ENCODE data around the gene APCS. TPM values are rescaled to one million over a fixed set of nuclear protein-coding genes. Genes with fewer than 3 reads are reported as not detected.

The APCS gene
- total RNA-seq, 1 experiment from 2014 or later, result not detected

DNA sequence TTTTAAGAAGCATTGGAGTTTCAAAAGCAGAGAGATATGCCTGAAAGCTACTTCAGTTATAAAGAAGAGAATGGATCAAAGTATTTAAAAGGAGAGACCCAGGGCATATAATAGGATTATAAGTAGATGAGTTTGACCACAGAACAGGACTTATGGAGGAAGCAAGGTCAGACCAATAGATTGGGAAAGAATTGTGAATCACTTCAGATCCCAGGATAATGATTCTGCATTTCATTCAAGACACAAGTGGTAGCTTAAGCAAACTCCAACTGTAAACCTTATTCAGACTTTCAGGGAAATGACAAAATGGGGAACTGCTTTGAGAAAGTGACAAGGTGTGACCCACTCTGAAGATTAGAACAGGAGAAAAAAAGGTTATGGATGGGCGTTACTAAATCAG is 32.9 kb upstream of the APCS start:
- no peak overlapping the region for H2AFZ ChIP-seq
- H3K4me2 ChIP-seq, result no peak overlapping the region
- no peaks in the 10 kb centered on the region for H4K20me1 ChIP-seq (ENCODE audit: insufficient read depth)
- H3K79me2 ChIP-seq (ENCODE audit: low read depth), result no peaks in the 10 kb centered on the region
- H3F3A ChIP-seq (ENCODE audit: insufficient read depth, low read depth), result no peaks in the 10 kb centered on the region
- ChIA-PET CTCF (no interaction called here), POLR2A (ENCODE audit: unreplicated experiment) (no interaction called here)
- TF ChIP-seq, protein P1, sequence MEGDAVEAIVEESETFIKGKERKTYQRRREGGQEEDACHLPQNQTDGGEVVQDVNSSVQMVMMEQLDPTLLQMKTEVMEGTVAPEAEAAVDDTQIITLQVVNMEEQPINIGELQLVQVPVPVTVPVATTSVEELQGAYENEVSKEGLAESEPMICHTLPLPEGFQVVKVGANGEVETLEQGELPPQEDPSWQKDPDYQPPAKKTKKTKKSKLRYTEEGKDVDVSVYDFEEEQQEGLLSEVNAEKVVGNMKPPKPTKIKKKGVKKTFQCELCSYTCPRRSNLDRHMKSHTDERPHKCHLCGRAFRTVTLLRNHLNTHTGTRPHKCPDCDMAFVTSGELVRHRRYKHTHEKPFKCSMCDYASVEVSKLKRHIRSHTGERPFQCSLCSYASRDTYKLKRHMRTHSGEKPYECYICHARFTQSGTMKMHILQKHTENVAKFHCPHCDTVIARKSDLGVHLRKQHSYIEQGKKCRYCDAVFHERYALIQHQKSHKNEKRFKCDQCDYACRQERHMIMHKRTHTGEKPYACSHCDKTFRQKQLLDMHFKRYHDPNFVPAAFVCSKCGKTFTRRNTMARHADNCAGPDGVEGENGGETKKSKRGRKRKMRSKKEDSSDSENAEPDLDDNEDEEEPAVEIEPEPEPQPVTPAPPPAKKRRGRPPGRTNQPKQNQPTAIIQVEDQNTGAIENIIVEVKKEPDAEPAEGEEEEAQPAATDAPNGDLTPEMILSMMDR (conservative IDR thresholded peaks at IDR 0.05), result no peak
- H3K9me3 ChIP-seq (ENCODE audit: insufficient read depth, low read depth), result no peaks in the 10 kb centered on the region
- no peaks in the 10 kb centered on the region for H3K36me3 ChIP-seq (ENCODE audit: low read depth)
- H3K27ac ChIP-seq, result no peak overlapping the region
- BruUV-seq (replicated peaks), result no TSS peak
- no peak overlapping the region for H3K4me3 ChIP-seq
- intact Hi-C loops (cut with micrococcal nuclease; ENCODE audit: unreplicated experiment), result no loop called here
- DNase-seq, result no peak
- H3K27me3 ChIP-seq (ENCODE audit: insufficient read depth, low read depth), result no peaks in the 10 kb centered on the region; the same call in 1 of the 2 replicates
- no peaks in the 10 kb centered on the region for H3K4me1 ChIP-seq (replicated peaks; ENCODE audit: insufficient read depth)
- H3K9me2 ChIP-seq (ENCODE audit: insufficient read depth), result no peaks in the 10 kb centered on the region

DNA sequence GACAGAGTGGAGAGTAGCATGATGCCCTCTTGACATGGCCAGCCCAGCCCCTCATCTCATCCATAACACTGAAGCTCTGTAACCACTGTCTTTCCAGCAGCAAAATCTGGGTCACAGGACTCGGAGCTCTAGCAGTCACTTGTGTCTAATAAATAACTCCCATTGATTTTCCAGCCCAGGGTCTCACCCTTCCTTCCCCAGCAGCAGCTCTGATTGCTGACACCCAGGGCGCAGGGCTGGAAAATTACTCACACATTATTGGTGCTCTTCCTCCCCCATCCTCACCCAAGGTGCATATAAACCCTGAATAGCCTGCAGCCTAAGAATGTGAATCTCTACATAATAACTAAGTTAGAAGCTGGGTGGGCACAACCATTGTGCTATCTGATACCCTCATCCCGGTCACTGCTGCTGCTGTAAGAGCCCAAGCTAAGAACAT is 30.7 kb upstream of the APCS start:
- Histone ChIP-seq H3K9me2 (ENCODE audit: insufficient read depth) (no peaks in the 10 kb centered on the region), H3K4me2 (no peak overlapping the region), H3K27me3 (ENCODE audit: insufficient read depth, low read depth) (no peaks in the 10 kb centered on the region; the same call in 1 of the 2 replicates), H3F3A (ENCODE audit: insufficient read depth, low read depth) (no peaks in the 10 kb centered on the region), H3K9me3 (ENCODE audit: insufficient read depth, low read depth) (no peaks in the 10 kb centered on the region), H3K4me3 (no peak overlapping the region), H3K4me1 (replicated peaks; ENCODE audit: insufficient read depth) (no peaks in the 10 kb centered on the region), H3K36me3 (ENCODE audit: low read depth) (no peaks in the 10 kb centered on the region), H3K27ac (no peak overlapping the region), H3K79me2 (ENCODE audit: low read depth) (no peaks in the 10 kb centered on the region), H2AFZ (no peak overlapping the region), H4K20me1 (ENCODE audit: insufficient read depth) (no peaks in the 10 kb centered on the region)
- intact Hi-C loops (cut with micrococcal nuclease; ENCODE audit: unreplicated experiment), result no loop called here
- POLR2A ChIA-PET (ENCODE audit: unreplicated experiment), result no interaction called here
- TF ChIP-seq, protein P1 (conservative IDR thresholded peaks at IDR 0.05), result no peak
- no peak for TF ChIP-seq EZH2 (IDR thresholded peaks at IDR 0.05; ENCODE audit: low read depth)
- DNase-seq, result no peak
- BruUV-seq (replicated peaks), result no TSS peak
- CTCF ChIA-PET, result no interaction called here

DNA sequence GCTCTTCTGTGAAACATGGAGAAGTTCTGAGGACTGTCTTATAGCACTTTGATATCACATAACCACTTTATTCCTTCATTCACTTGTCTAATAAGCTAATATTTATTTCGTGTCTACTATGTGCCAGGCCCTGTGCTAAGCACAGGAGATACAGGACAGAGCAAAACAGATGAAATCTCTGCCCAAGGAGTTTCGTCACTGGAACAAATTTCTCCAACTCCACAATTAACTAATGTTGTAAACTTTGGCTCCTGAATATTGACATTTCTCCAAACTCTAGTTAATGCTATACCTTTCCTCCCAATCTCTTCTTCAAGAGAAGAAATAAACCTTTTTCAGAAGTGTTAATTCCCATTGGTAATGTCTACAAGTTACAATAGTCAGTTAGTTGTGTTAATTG is 27.0 kb upstream of the APCS start:
- ChIA-PET CTCF (no interaction called here), POLR2A (ENCODE audit: unreplicated experiment) (no interaction called here)
- H4K20me1 ChIP-seq (ENCODE audit: insufficient read depth), result no peaks in the 10 kb centered on the region
- H3F3A ChIP-seq (ENCODE audit: insufficient read depth, low read depth), result no peaks in the 10 kb centered on the region
- no peak for DNase-seq
- H3K36me3 ChIP-seq (ENCODE audit: low read depth), result no peaks in the 10 kb centered on the region
- H3K79me2 ChIP-seq (ENCODE audit: low read depth), result no peaks in the 10 kb centered on the region
- H3K27me3 ChIP-seq (ENCODE audit: insufficient read depth, low read depth), result no peaks in the 10 kb centered on the region; the same call in 1 of the 2 replicates
- H3K4me3 ChIP-seq, result no peak overlapping the region
- no peaks in the 10 kb centered on the region for H3K4me1 ChIP-seq (replicated peaks; ENCODE audit: insufficient read depth)
- no peak overlapping the region for H2AFZ ChIP-seq
- TF ChIP-seq EZH2 (IDR thresholded peaks at IDR 0.05; ENCODE audit: low read depth), result no peak
- TF ChIP-seq, protein P1 (conservative IDR thresholded peaks at IDR 0.05), result no peak
- intact Hi-C loops (cut with micrococcal nuclease; ENCODE audit: unreplicated experiment), result no loop called here
- H3K9me2 ChIP-seq (ENCODE audit: insufficient read depth), result no peaks in the 10 kb centered on the region
- no TSS peak for BruUV-seq (replicated peaks)
- H3K4me2 ChIP-seq, result no peak overlapping the region
- no peaks in the 10 kb centered on the region for H3K9me3 ChIP-seq (ENCODE audit: insufficient read depth, low read depth)
- H3K27ac ChIP-seq, result no peak overlapping the region

Data from PC-9 (cell line).